Lower lobe of right lung (tissue), 2 donors: ENCODE data around the gene GPHA2. TPM values are rescaled to one million over a fixed set of nuclear protein-coding genes. Genes with fewer than 3 reads are reported as not detected.

Source experiments
- ATAC-seq, 2 donors: fragments of 200-7000 bp; cut with Tn5 transposase; one replicate each; pipeline ENCODE4 v1.9.1; 2020 to 2022; ENCODE audit warnings: mild to moderate bottlenecking in 2 of 2, moderate library complexity in 2 of 2
- DNase-seq: peaks from one replicate; pipeline ENCODE4 v3.0.0-alpha.2; 2020
- H3K27ac ChIP-seq: fragments of 200-600 bp; one replicate; pipeline ENCODE4 v1.8.0; 2022
- H3K27me3 ChIP-seq: fragments of 200-600 bp; one replicate; pipeline ENCODE4 v1.8.0; 2022; ENCODE audit warnings: low read depth
- H3K36me3 ChIP-seq: fragments of 200-600 bp; one replicate; pipeline ENCODE4 v1.8.0; 2022; ENCODE audit warnings: mild to moderate bottlenecking
- H3K4me1 ChIP-seq: fragments of 200-600 bp; one replicate; pipeline ENCODE4 v1.8.0; 2022
- H3K4me3 ChIP-seq: fragments of 200-600 bp; one replicate; pipeline ENCODE4 v1.8.0; 2022; ENCODE audit warnings: mild to moderate bottlenecking
- H3K9me3 ChIP-seq: fragments of 200-600 bp; one replicate; pipeline ENCODE4 v1.8.0; 2022
- intact Hi-C: fragments of 100-400 bp; cut with DNase I; formaldehyde crosslinking; loops from one replicate; pipeline ENCODE4 v1.11.0; 2022
- total RNA-seq: library from RNA; stranded (reverse); fragmentation: NEBNext Ultra II Directional; extraction: Animal tissue kit (Norgen Biotek cat#: 25700); gene quantifications from one replicate; pipeline ENCODE4 v1.2.1, GENCODE V29; 2021
- TF ChIP-seq, protein P1 (sequence below): fragments of 200-600 bp; IDR thresholded peaks from one replicate; pipeline ENCODE4 v1.8.0; 2022; ENCODE audit warnings: antibody characterized with exemption, mild to moderate bottlenecking
- donor health status: DM: no; HTN: yes; CAD: no; lungs with severe emphysema.

Gene GPHA2
- total RNA-seq, 1 donor from 2014 or later, result not detected

- H3K27ac ChIP-seq, result no peak overlapping the region
- peaks cover 61% of the 10 kb centered on the region for H3K36me3 ChIP-seq
- no peaks in the 10 kb centered on the region for H3K4me1 ChIP-seq
- intact Hi-C loops, result no loop called here
- H3K4me3 ChIP-seq, result no peak overlapping the region
- ATAC-seq (no peak), DNase-seq (no peak)
- no peaks in the 10 kb centered on the region for H3K27me3 ChIP-seq
- TF ChIP-seq, protein P1, sequence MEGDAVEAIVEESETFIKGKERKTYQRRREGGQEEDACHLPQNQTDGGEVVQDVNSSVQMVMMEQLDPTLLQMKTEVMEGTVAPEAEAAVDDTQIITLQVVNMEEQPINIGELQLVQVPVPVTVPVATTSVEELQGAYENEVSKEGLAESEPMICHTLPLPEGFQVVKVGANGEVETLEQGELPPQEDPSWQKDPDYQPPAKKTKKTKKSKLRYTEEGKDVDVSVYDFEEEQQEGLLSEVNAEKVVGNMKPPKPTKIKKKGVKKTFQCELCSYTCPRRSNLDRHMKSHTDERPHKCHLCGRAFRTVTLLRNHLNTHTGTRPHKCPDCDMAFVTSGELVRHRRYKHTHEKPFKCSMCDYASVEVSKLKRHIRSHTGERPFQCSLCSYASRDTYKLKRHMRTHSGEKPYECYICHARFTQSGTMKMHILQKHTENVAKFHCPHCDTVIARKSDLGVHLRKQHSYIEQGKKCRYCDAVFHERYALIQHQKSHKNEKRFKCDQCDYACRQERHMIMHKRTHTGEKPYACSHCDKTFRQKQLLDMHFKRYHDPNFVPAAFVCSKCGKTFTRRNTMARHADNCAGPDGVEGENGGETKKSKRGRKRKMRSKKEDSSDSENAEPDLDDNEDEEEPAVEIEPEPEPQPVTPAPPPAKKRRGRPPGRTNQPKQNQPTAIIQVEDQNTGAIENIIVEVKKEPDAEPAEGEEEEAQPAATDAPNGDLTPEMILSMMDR, result no peak
- no peaks in the 10 kb centered on the region for H3K9me3 ChIP-seq
Observed at GRCh38 chr11:64933213-64933934, 2.3 kb downstream of the GPHA2 start.

DNA sequence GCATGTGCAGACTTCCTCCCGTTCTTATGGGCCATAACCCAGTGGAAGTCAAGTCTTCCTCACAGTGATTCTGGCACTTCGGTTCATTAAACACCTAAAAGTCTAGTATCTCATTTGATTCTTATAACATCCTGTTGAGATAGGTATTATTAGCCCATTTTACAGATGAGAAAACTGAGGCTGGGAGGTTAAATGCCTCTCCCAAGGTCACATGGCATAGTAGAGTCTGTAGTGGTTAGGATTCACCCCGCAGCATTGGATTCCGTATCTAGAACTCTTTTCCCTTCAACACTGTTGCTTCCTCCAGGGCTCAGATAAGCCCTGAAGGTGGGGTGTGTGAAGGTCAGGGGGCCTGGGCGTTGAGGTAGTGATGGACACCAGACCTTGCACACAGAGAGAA lies 3.4 kb downstream of the GPHA2 start:
- Histone ChIP-seq H3K36me3 (peaks cover 70% of the 10 kb centered on the region), H3K4me3 (no peak overlapping the region), H3K27me3 (no peaks in the 10 kb centered on the region), H3K4me1 (no peaks in the 10 kb centered on the region), H3K9me3 (no peaks in the 10 kb centered on the region), H3K27ac (no peak overlapping the region)
- no peak for ATAC-seq
- intact Hi-C loops, result no loop called here
- DNase-seq, result no peak
- TF ChIP-seq, protein P1, result no peak

DNA sequence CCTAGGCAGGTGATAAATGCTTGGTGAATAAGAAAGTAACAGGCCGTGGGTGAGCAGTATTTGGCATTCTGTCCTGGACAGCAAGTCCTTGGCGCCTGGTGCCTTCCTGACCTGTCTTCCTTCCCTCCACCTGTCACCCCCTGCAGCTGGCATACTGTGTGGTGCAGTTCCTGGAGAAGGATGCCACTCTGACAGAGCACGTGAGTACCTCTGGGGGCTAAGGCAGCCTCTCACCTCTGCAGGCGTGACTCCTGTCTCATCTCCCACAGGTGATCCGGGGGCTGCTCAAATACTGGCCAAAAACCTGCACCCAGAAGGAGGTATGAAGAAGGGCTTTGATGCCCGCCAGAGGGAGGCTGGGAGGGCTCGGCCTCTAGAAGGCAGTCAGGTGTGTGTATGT lies 4.4 kb downstream of the GPHA2 start:
- Histone ChIP-seq H3K4me3 (no peak overlapping the region), H3K27me3 (no peaks in the 10 kb centered on the region), H3K9me3 (no peaks in the 10 kb centered on the region), H3K36me3 (peaks cover 77% of the 10 kb centered on the region), H3K27ac (no peak overlapping the region), H3K4me1 (peaks cover 5% of the 10 kb centered on the region)
- intact Hi-C loops, result no loop called here
- DNase-seq (no peak), ATAC-seq (no peak)
- TF ChIP-seq, protein P1, result no peak

DNA sequence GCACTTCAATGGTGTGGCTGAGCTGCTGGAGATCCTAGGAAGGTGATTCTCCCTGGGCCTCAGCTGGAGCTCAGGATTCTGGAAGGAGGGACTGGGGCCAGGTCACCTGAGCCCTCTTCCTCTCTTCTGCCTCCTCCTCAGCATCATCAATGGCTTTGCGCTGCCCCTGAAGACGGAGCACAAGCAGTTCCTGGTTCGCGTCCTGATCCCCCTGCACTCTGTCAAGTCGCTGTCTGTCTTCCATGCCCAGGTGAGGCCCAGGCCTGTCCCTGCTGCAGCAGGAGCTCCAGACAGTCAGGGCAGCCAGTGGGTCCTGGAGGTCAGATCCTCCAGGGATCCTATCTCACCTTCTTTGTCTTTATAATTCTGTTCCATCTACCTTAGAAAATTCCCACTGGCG lies 5.4 kb downstream of the GPHA2 start:
- TF ChIP-seq, protein P1, result no peak
- H3K9me3 ChIP-seq, result no peaks in the 10 kb centered on the region
- no peak overlapping the region for H3K27ac ChIP-seq
- intact Hi-C loops, result no loop called here
- ATAC-seq, result no peak
- peaks cover 77% of the 10 kb centered on the region for H3K36me3 ChIP-seq
- no peaks in the 10 kb centered on the region for H3K27me3 ChIP-seq
- no peak overlapping the region for H3K4me3 ChIP-seq
- peaks cover 14% of the 10 kb centered on the region for H3K4me1 ChIP-seq
- DNase-seq, result no peak

- peaks cover 18% of the 10 kb centered on the region for H3K4me1 ChIP-seq
- no peak overlapping the region for H3K27ac ChIP-seq
- no peak for DNase-seq
- H3K4me3 ChIP-seq, result no peak overlapping the region
- H3K36me3 ChIP-seq, result peaks cover 75% of the 10 kb centered on the region
- intact Hi-C loops, result no loop called here
- H3K9me3 ChIP-seq, result no peaks in the 10 kb centered on the region
- ATAC-seq, result no peak
- TF ChIP-seq, protein P1, result no peak
- H3K27me3 ChIP-seq, result no peaks in the 10 kb centered on the region
Observed at GRCh38 chr11:64929625-64930024, 6.1 kb downstream of the GPHA2 start.
